GM19025 (cell line): Measurements from ENCODE around the gene OSBPL5.

Source experiments
- ATAC-seq: cut with Tn5 transposase; IDR thresholded peaks from one replicate; pipeline ENCODE4 v1.9.1; 2021; ENCODE audit warnings: mild to moderate bottlenecking, low read depth, moderate library complexity; ENCODE audit not compliant: unreplicated experiment

OSBPL5 gene

DNA sequence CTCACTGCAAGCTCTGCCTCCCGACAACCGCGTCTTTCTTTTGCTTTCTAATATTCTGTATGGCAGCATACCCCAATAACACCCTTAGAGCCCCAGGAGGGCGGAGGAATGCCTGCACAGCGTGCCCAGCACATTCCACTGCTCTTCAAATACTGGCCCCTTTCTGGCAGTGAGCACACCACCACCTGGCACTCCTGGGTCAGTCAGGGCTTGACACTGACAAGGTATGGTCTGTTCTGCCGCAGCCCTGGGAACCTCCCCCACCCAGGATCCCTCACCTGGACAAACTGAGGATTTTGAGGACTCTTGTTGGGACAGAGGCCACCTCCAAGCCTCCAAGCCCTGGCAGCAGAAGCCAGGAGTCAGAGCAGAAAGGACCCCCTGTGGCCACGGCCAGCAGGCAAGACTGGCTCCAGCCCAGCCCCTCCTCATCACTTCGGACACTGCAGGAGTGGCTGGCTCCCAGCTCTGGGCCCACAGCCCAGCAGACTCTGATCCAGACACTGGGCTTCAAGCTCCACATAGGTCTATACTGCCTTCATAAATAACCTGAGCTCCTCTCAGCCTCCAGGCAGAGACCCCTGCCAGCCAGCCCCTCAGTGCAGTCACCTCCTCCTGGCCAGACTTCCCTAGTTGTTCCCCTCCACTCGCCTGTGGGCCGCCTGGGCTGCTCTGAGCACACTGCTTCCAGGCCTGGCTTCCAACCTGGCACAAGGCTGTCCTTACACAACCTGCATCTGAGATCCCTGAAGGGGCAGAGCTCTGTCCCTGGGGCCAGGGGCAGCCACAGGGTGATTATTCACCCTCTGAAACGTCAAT is 122.4 kb downstream of the OSBPL5 start:
- no peak for ATAC-seq

- ATAC-seq, result no peak
These were observed 123.2 kb downstream of the OSBPL5 start for GRCh38 chr11:3041699-3042441.

GRCh38 chr11:3040881-3041280 is 124.2 kb downstream of the OSBPL5 start:
- no peak for ATAC-seq

DNA sequence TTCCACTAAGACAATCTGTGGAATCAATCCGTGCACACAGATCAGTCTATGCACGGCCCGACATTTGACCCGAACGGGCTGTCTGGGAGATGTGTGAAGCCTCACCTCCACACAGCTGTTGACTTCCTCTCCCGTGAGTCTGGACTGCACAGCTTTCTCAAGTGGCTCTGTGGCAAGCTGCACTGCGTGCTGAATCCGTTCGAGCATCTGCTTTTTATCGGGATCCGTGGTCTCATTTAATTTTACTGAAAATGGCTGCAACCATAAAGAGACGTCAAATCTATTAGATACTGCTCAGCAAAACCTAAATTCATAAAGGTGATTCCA is 127.2 kb downstream of the OSBPL5 start:
- no peak for ATAC-seq
